ENCODE data around the gene PLOD2.

PLOD2 gene

GRCh38 chr3:146093896-146094295, 67.1 kb downstream of the PLOD2 start:
- DNase-seq, result no peak

- no peak for DNase-seq
Measured at GRCh38 chr3:146092230-146092629, 68.8 kb downstream of the PLOD2 start.

GRCh38 chr3:146091397-146091796, 69.6 kb downstream of the PLOD2 start:
- DNase-seq, result no peak

- no peak for DNase-seq
Measured at GRCh38 chr3:146090521-146090920, 70.5 kb downstream of the PLOD2 start.

GRCh38 chr3:146088840-146089239, 72.1 kb downstream of the PLOD2 start:
- DNase-seq, result no peak

GRCh38 chr3:146087116-146087515, 73.9 kb downstream of the PLOD2 start:
- no peak for DNase-seq

GRCh38 chr3:146086211-146086610, 74.8 kb downstream of the PLOD2 start:
- DNase-seq, result no peak

GRCh38 chr3:146085678-146086077, 75.3 kb downstream of the PLOD2 start:
- no peak for DNase-seq

GRCh38 chr3:146080578-146080977, 80.4 kb downstream of the PLOD2 start:
- no peak for DNase-seq

- no peak for DNase-seq
Measured at GRCh38 chr3:146078031-146078430, 83.0 kb downstream of the PLOD2 start.

GRCh38 chr3:146077181-146077580, 83.8 kb downstream of the PLOD2 start:
- DNase-seq, result no peak

- no peak for DNase-seq
Measured at GRCh38 chr3:146072824-146073223, 88.2 kb downstream of the PLOD2 start.

GRCh38 chr3:146072061-146072460, 88.9 kb downstream of the PLOD2 start:
- no peak for DNase-seq

- DNase-seq, result no peak
Measured at GRCh38 chr3:146071632-146072031, 89.4 kb downstream of the PLOD2 start.

- DNase-seq, result no peak
Measured at GRCh38 chr3:146067048-146067447, 93.9 kb downstream of the PLOD2 start.

- DNase-seq, result peak; percentile 1
Measured at GRCh38 chr3:146065573-146066006, 95.4 kb downstream of the PLOD2 start.

- DNase-seq, result no peak
Measured at GRCh38 chr3:146058241-146058640, 102.7 kb downstream of the PLOD2 start.

- DNase-seq, result no peak
Measured at GRCh38 chr3:146052791-146053310, 108.1 kb downstream of the PLOD2 start.

- DNase-seq, result no peak
Measured at GRCh38 chr3:146052056-146052790, 108.8 kb downstream of the PLOD2 start.

- DNase-seq, result no peak
Measured at GRCh38 chr3:146050691-146051090, 110.3 kb downstream of the PLOD2 start.

GRCh38 chr3:146047485-146047884, 113.5 kb downstream of the PLOD2 start:
- no peak for DNase-seq

GRCh38 chr3:146044046-146044445, 116.9 kb downstream of the PLOD2 start:
- no peak for DNase-seq

- DNase-seq, result no peak
Measured at GRCh38 chr3:146040630-146041029, 120.4 kb downstream of the PLOD2 start.

- no peak for DNase-seq
Measured at GRCh38 chr3:146037697-146038096, 123.3 kb downstream of the PLOD2 start.

- DNase-seq, result no peak
Measured at GRCh38 chr3:146036281-146036680, 124.7 kb downstream of the PLOD2 start.
